MM.1S (cell line): ENCODE results near the gene SERPINI1.

Source experiments
- CTCF ChIP-seq: fragments of 300-600 bp; sonication (generic); IDR thresholded peaks from 2 replicates; pipeline ENCODE4 v1.5.1; 2016; ENCODE audit warnings: antibody characterized with exemption, low read length, mixed read lengths
- EZH2phosphoT487 ChIP-seq: fragments of 300-600 bp; sonication (generic); IDR thresholded peaks from 2 replicates; pipeline ENCODE4 v1.6.1; 2018; ENCODE audit warnings: antibody characterized with exemption, low read length

- TF ChIP-seq CTCF (no peak), EZH2phosphoT487 (no peak)
Measured at GRCh38 chr3:167732313-167733065, 3.0 kb upstream of the SERPINI1 start.
